GM12878 (cell line): ENCODE measurements around the gene FBXL7.

Experiments
- CHD1 ChIP-seq: IDR thresholded peaks from 2 replicates; pipeline ENCODE4 v1.6.1; 2012; ENCODE audit warnings: low read depth, low read length, improper control_type of control experiment
- CTCF ChIP-seq, 3 experiments: IDR thresholded peaks in 2 of 3; conservative IDR thresholded peaks in 1 of 3; 2 replicates each; pipeline ENCODE4 v1.5.1; 2011; ENCODE audit warnings: low read depth in 3 of 3, low read length in 3 of 3, mild to moderate bottlenecking in 3 of 3, control low read depth in 2 of 3, moderate library complexity in 2 of 3, inconsistent platforms in 1 of 3, mixed read lengths in 1 of 3; ENCODE audit not compliant: control insufficient read depth in 2 of 3, insufficient read depth in 1 of 3; ENCODE audit errors: extremely low read depth in 1 of 3
- HDGF ChIP-seq: fragments of 450-650 bp; IDR thresholded peaks from 2 replicates; pipeline ENCODE4 v1.6.1; 2016; ENCODE audit warnings: antibody characterized with exemption
- PBX3 ChIP-seq: IDR thresholded peaks from 2 replicates; pipeline ENCODE4 v1.6.1; 2011; ENCODE audit warnings: mild to moderate bottlenecking, low read depth, low read length, moderate library complexity; ENCODE audit not compliant: insufficient replicate concordance
- POLR2AphosphoS5 ChIP-seq: IDR thresholded peaks from 2 replicates; pipeline ENCODE4 v1.6.1; 2011; ENCODE audit warnings: mild to moderate bottlenecking, low read length, inconsistent platforms
- RAD21 ChIP-seq: IDR thresholded peaks from 2 replicates; pipeline ENCODE4 v1.6.1; 2011; ENCODE audit warnings: mild to moderate bottlenecking, low read depth, low read length, moderate library complexity; ENCODE audit not compliant: insufficient read depth

GRCh38 chr5:15506897-15507296 is 6.9 kb downstream of the FBXL7 start:
- no peak for TF ChIP-seq CTCF (IDR thresholded peaks at IDR 0.05 in 2 of 3, conservative IDR thresholded peaks at IDR 0.05 in 1 of 3; ENCODE audit: control insufficient read depth in 2 of 3, extremely low read depth in 1 of 3, insufficient read depth in 1 of 3, low read depth in 3 of 3, low read length in 3 of 3)
- TF ChIP-seq POLR2AphosphoS5: no peak
- no peak for TF ChIP-seq PBX3
- no peak for TF ChIP-seq CHD1
- TF ChIP-seq RAD21: no peak
- no peak for TF ChIP-seq HDGF
